WERI-Rb-1 (cell line): Measurements from ENCODE around the gene LMO1.

Experiments
- DNase-seq: peaks from one replicate; pipeline ENCODE4 v3.0.0-alpha.2; 2020
- H3K27ac ChIP-seq: fragments of 250-450 bp; sonication (Bioruptor Pico); 2 replicates; pipeline ENCODE4 v1.5.1; 2020; ENCODE audit warnings: mild to moderate bottlenecking, moderate library complexity
- H3K27me3 ChIP-seq: fragments of 250-450 bp; sonication (Bioruptor Pico); 2 replicates; pipeline ENCODE4 v1.5.1; 2021; ENCODE audit warnings: mild to moderate bottlenecking, low read depth, moderate library complexity; ENCODE audit not compliant: insufficient read depth, severe bottlenecking
- H3K36me3 ChIP-seq: fragments of 250-450 bp; sonication (Bioruptor Pico); 2 replicates; pipeline ENCODE4 v1.5.1; 2020; ENCODE audit warnings: mild to moderate bottlenecking, moderate library complexity
- H3K4me3 ChIP-seq: 2 replicates; pipeline ENCODE4 v1.5.1; 2011; ENCODE audit warnings: low read depth, mild to moderate bottlenecking, control low read depth, low read length
- H3K9me3 ChIP-seq: fragments of 250-450 bp; sonication (Bioruptor Pico); 2 replicates; pipeline ENCODE4 v1.5.1; 2021; ENCODE audit warnings: mild to moderate bottlenecking, moderate library complexity; ENCODE audit not compliant: severe bottlenecking
- CTCF ChIP-seq: IDR thresholded peaks from 2 replicates; pipeline ENCODE4 v1.5.1; 2011; ENCODE audit warnings: low read depth, mild to moderate bottlenecking, control low read depth, inconsistent platforms, low read length

Gene LMO1

DNA sequence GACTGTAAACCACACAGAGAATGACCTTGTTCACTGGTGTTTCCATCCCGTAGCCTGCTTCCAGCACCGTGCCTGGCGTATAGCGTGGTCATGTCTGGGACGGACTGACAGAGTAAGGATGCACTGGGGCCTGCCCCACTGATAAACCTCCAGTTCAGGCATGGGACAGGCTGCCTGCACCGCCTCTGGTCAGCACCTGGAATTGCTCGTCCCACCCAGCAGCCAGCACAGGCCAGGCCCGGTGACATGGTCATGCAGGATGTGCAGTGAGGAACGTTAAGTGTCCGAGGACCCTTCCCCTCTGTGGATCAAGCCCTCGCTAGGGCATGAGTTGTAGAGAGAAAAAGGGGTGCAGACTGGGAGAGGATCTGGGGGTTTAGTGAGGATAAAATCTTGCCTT lies 44.8 kb downstream of the LMO1 start:
- 0 out of 2 replicates have a peak, but pooled peaks have one; percentile 12 for TF ChIP-seq CTCF

GRCh38 chr11:8218409-8218808 lies 45.3 kb downstream of the LMO1 start:
- Histone ChIP-seq H3K36me3 (peaks cover 22% of the 10 kb centered on the region), H3K27ac (no peak overlapping the region), H3K4me3 (no peak overlapping the region), H3K9me3 (no peaks in the 10 kb centered on the region), H3K27me3 (no peaks in the 10 kb centered on the region)
- no peak for DNase-seq
- TF ChIP-seq CTCF = no peak

More for the DNA sequence above, 44.8 kb downstream of the LMO1 start:
- DNase-seq = no peak
- Histone ChIP-seq H3K27ac (no peak overlapping the region), H3K9me3 (no peaks in the 10 kb centered on the region), H3K36me3 (peaks cover 25% of the 10 kb centered on the region), H3K4me3 (no peak overlapping the region), H3K27me3 (no peaks in the 10 kb centered on the region)

- Histone ChIP-seq H3K4me3 (no peak overlapping the region), H3K9me3 (no peaks in the 10 kb centered on the region), H3K27ac (no peak overlapping the region), H3K27me3 (no peaks in the 10 kb centered on the region), H3K36me3 (peaks cover 20% of the 10 kb centered on the region)
- DNase-seq = no peak
- TF ChIP-seq CTCF = no peak
Measured at GRCh38 chr11:8217926-8218325, 45.8 kb downstream of the LMO1 start.

DNA sequence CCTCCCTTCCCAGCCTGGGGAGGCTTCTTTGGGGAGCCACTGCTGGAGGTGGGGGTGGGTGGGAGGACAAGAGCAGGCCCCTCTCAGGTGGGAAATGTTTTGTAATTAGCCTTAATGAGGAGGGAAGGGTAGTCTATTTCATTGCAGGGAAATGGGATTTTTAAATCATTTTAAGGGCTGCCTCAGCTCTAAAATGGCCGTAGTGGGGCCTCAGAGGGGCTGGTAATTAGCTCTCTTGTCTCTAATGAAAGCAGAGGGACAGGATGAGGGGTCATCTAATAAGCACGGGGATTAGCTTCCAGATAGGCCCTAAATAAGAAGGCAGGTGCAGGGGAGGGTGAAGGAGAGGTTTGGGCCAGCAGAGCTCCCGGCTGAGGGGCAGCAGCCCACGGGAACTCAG lies 46.5 kb downstream of the LMO1 start:
- no peak overlapping the region for H3K4me3 ChIP-seq
- no peak for DNase-seq
- no peaks in the 10 kb centered on the region for H3K9me3 ChIP-seq
- H3K27ac ChIP-seq = no peak overlapping the region
- TF ChIP-seq CTCF = no peak
- no peaks in the 10 kb centered on the region for H3K27me3 ChIP-seq
- H3K36me3 ChIP-seq = peaks cover 15% of the 10 kb centered on the region

DNA sequence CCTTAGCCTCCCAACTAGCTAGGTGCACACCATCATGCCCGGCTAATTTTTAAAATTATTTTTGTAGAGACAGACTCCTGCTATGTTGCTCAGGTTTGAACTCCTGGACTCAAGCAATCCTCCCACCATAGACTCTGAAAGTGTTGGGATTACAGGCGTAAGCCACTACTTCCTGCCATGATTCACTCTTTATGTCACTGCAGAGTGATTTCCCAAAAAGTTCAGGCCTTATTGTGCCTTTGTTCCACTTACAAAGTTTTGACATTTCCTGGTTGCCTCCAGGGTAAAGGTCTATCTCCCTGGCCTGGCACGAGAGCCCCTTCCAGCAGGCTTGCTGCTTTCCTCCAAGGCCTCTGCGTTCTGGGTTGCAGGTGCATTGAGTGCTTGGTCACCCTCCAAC lies 50.3 kb downstream of the LMO1 start:
- H3K36me3 ChIP-seq = no peaks in the 10 kb centered on the region
- no peak overlapping the region for H3K27ac ChIP-seq
- no peaks in the 10 kb centered on the region for H3K27me3 ChIP-seq
- H3K4me3 ChIP-seq = no peak overlapping the region
- no peak for TF ChIP-seq CTCF
- no peaks in the 10 kb centered on the region for H3K9me3 ChIP-seq
- no peak for DNase-seq

- TF ChIP-seq CTCF = peak; percentile 73
- no peak overlapping the region for H3K27ac ChIP-seq
- no peaks in the 10 kb centered on the region for H3K9me3 ChIP-seq
- DNase-seq = no peak
- H3K4me3 ChIP-seq = no peak overlapping the region
- H3K27me3 ChIP-seq = no peaks in the 10 kb centered on the region
- H3K36me3 ChIP-seq = no peaks in the 10 kb centered on the region
Measured at GRCh38 chr11:8209208-8209807, 54.4 kb downstream of the LMO1 start.
